ENCODE results near the gene UPK1B.

UPK1B gene

DNA sequence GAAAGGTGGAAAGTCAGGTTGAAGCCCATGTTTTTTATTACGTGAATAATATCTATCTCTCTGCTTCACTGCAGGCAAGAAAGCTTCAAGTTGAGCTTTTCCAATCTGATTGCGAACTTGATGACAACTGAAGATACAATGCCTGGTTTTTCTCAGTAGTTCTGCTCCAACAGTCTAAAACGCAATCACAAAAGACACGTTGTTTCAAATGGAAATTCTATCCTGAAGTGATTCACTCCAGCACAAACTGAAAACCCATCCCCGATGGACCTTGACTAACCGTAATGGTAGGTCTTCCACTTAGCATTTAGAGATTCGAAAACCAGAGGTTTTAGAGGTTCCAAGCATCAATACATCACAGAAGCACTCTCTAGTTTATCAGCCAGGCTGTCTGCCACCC is 56.7 kb downstream of the UPK1B start:
- no peak for TF ChIP-seq CTCF (IDR thresholded peaks at IDR 0.05; ENCODE audit: low read length, missing control alignments)
- no peak for DNase-seq (ENCODE audit: low read depth)
- no peak overlapping the region for H3K4me3 ChIP-seq (replicated peaks; ENCODE audit: low read depth, low read length)

GRCh38 chr3:119230745-119231144 is 57.3 kb downstream of the UPK1B start:
- no peak for TF ChIP-seq CTCF (IDR thresholded peaks at IDR 0.05; ENCODE audit: low read length, missing control alignments)
- no peak overlapping the region for H3K4me3 ChIP-seq (replicated peaks; ENCODE audit: low read depth, low read length)
- DNase-seq (ENCODE audit: low read depth), result no peak

DNA sequence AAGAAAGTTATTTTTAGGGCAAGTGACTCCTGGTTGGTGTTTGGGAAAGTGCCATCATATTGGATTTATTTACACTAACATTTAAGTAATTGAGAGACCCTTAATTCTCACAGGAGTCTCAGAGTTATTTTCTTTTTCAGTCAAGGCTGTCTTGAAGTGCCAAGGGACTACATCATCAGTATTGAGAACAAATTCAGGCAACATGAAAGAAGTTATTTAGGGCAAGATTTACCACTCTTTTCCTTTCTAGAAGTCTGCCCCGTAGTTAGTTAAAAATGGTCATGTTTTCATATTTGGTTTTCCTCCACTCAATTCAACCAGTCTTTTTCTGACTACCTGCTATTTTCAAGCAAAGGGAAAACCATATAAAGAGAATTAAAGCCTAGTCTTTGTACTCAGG is 61.2 kb downstream of the UPK1B start:
- no peak for DNase-seq (ENCODE audit: low read depth)
- TF ChIP-seq CTCF (IDR thresholded peaks at IDR 0.05; ENCODE audit: low read length, missing control alignments), result no peak
- H3K4me3 ChIP-seq (replicated peaks; ENCODE audit: low read depth, low read length), result no peak overlapping the region

DNA sequence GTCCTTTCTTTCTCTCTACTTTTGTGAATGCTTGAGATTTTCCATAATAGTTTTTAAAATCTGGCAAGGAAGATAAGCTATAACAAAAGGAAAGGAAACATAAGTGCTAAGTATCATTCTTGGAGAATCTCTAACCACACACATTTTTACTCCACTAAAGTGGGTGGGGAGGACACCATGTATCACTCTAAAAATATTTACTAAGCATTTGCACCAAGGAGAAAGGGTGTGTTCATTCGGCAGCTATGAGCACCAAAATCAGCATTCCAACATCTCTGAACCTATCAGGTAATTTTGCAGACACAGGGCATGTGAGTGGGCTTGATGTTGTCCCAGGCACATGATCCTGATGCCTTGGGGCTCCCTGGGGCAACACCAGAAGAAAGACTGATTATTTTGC is 61.8 kb downstream of the UPK1B start:
- TF ChIP-seq CTCF (IDR thresholded peaks at IDR 0.05; ENCODE audit: low read length, missing control alignments), result no peak
- DNase-seq (ENCODE audit: low read depth), result peak; percentile 51
- no peak overlapping the region for H3K4me3 ChIP-seq (replicated peaks; ENCODE audit: low read depth, low read length)

DNA sequence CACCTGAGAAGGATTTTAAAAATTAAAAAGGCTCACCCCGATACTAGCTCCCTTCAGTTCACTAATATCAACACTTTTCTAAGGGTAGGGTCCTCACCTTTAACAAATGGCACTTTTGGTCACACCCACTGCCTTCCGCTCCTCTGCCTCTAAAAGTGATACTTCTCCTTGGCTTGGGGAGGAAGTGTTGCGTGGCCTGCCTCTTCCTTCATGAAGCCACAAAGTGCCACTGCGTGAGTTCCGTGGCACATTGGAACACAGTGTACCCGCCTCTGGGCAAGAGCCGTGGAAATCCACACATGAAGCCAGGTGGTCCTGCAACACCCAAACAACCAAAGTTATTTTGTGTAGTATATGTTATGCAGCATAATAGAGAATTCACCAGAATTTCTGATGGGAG is 63.4 kb downstream of the UPK1B start:
- no peak for TF ChIP-seq CTCF (IDR thresholded peaks at IDR 0.05; ENCODE audit: low read length, missing control alignments)
- H3K4me3 ChIP-seq (replicated peaks; ENCODE audit: low read depth, low read length), result no peak overlapping the region
- no peak for DNase-seq (ENCODE audit: low read depth)

DNA sequence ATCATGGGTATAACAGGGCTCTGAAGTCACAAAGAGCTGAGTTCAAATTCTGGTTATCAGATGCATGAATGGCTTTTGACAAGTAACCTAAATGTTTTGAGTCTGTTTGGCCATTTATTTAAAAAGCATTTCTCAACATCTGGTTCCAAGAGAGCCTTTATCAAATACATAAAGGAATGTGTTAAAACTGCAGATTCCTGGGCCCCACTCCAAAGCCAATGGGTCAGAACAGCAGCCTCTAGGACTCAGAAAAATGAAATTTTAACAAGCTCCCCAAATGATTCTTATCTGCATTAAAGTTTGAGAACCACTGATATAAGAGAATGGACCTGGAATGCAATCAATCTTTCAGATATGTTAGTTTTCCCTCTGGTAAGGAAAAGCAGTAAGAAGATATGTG is 63.9 kb downstream of the UPK1B start:
- H3K4me3 ChIP-seq (replicated peaks; ENCODE audit: low read depth, low read length), result no peak overlapping the region
- no peak for TF ChIP-seq CTCF (IDR thresholded peaks at IDR 0.05; ENCODE audit: low read length, missing control alignments)
- peak; percentile 7 for DNase-seq (ENCODE audit: low read depth)

GRCh38 chr3:119238363-119238762 is 65.0 kb downstream of the UPK1B start:
- peak overlapping the region; percentile 34 for H3K4me3 ChIP-seq (replicated peaks; ENCODE audit: low read depth, low read length)
- no peak for TF ChIP-seq CTCF (IDR thresholded peaks at IDR 0.05; ENCODE audit: low read length, missing control alignments)
- DNase-seq (ENCODE audit: low read depth), result peak; percentile 11
